Upper lobe of left lung (tissue), 4 donors: ENCODE data around the gene SLC10A4.

Experiments used
- POLR2AphosphoS5 ChIP-seq, 2 donors: sonication (generic); formaldehyde crosslinking; IDR thresholded peaks; one replicate each; pipeline ENCODE4 v1.5.1; 2017; ENCODE audit warnings: antibody characterized with exemption in 2 of 2
- TF ChIP-seq, protein P1 (sequence below), 6 experiments: fragments of 450-650 bp in 4 of 6; fragments of 200-600 bp in 2 of 6; sonication (generic) in 2 of 6; IDR thresholded peaks; one replicate each; pipeline ENCODE4 v1.5.1; 2016 to 2019; ENCODE audit warnings: antibody characterized with exemption in 6 of 6

DNA sequence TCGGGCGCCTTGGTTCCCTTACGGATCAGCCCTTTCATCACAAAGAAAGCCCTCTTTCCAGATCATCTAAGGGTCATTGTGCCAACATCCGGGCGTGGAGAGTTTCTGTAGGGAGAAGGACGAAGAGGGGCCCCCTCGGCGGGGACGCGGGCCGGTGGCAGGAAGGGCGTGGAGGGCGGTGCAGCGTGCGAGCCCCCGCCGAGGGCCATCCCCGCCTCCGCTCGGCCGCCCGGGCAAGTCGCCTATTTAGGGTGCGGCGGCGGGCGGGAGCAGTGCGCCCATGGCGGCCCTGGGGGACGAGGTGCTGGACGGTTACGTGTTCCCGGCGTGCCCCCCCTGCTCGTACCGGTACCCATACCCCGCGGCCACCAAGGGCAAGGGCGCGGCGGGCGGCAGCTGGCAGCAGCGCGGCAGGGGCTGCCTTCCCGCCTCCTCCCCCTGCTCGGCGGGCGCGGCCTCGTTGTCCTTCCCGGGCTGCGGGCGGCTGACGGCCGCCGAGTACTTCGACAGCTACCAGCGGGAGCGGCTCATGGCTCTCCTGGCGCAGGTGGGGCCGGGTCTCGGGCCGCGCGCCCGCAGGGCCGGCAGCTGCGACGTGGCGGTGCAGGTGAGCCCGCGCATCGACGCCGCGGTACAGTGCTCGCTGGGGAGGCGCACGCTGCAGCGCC is 7.0 kb downstream of the SLC10A4 start, which contains the start of gene ZAR1:
- no peak for TF ChIP-seq POLR2AphosphoS5 (IDR thresholded peaks at IDR 0.05)
- TF ChIP-seq, protein P1, sequence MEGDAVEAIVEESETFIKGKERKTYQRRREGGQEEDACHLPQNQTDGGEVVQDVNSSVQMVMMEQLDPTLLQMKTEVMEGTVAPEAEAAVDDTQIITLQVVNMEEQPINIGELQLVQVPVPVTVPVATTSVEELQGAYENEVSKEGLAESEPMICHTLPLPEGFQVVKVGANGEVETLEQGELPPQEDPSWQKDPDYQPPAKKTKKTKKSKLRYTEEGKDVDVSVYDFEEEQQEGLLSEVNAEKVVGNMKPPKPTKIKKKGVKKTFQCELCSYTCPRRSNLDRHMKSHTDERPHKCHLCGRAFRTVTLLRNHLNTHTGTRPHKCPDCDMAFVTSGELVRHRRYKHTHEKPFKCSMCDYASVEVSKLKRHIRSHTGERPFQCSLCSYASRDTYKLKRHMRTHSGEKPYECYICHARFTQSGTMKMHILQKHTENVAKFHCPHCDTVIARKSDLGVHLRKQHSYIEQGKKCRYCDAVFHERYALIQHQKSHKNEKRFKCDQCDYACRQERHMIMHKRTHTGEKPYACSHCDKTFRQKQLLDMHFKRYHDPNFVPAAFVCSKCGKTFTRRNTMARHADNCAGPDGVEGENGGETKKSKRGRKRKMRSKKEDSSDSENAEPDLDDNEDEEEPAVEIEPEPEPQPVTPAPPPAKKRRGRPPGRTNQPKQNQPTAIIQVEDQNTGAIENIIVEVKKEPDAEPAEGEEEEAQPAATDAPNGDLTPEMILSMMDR (IDR thresholded peaks at IDR 0.05) = no peak
